Esophagus muscularis mucosa (tissue), 4 donors: ENCODE data around the gene DGKD. TPM values are rescaled to one million over a fixed set of nuclear protein-coding genes. Genes with fewer than 3 reads are reported as not detected.

Source experiments
- DNase-seq: peaks from one replicate; pipeline ENCODE4 v3.0.0-alpha.2; 2017; ENCODE audit errors: extremely low spot score
- H3K27ac ChIP-seq, 4 donors: fragments of 200-600 bp; sonication (generic); replicated peaks in 1 of 4; 1 replicate in 3 of 4; 2 replicates in 1 of 4; pipeline ENCODE4 v1.5.1; 2016 to 2019; ENCODE audit warnings: mild to moderate bottlenecking in 1 of 4
- H3K27me3 ChIP-seq, 4 donors: fragments of 200-600 bp; sonication (generic); one replicate each; pipeline versions ENCODE4 v1.5.1 to v1.6.0; 2016 to 2019
- H3K36me3 ChIP-seq, 4 donors: fragments of 200-600 bp; sonication (generic); one replicate each; pipeline ENCODE4 v1.5.1; 2016 to 2019
- H3K4me1 ChIP-seq, 4 donors: fragments of 200-600 bp; sonication (generic); one replicate each; pipeline ENCODE4 v1.5.1; 2016 to 2019
- H3K4me3 ChIP-seq, 4 donors: fragments of 200-600 bp; sonication (generic); 1 replicate in 2 of 4; 2 replicates in 2 of 4; pipeline ENCODE4 v1.5.1; 2016 to 2019; ENCODE audit warnings: mild to moderate bottlenecking in 4 of 4, moderate library complexity in 1 of 4
- H3K9me3 ChIP-seq, 4 donors: fragments of 200-600 bp; sonication (generic); 1 replicate in 3 of 4; 2 replicates in 1 of 4; pipeline ENCODE4 v1.5.1; 2016 to 2019
- EP300 ChIP-seq: sonication (generic); formaldehyde crosslinking; IDR thresholded peaks from one replicate; pipeline ENCODE4 v1.6.1; 2017; ENCODE audit warnings: antibody characterized with exemption
- POLR2A ChIP-seq: fragments of 450-650 bp; IDR thresholded peaks from one replicate; pipeline ENCODE4 v1.6.1; 2017; ENCODE audit warnings: antibody characterized with exemption, moderate library complexity, mild to moderate bottlenecking, low read depth
- POLR2AphosphoS5 ChIP-seq, 2 donors: sonication (generic); formaldehyde crosslinking; IDR thresholded peaks; one replicate each; pipeline ENCODE4 v1.6.1; 2017; ENCODE audit warnings: antibody characterized with exemption in 2 of 2
- WGBS: methylation state at CpG from one replicate; pipeline ENCODE4 v1.1.5; 2018; 5-methylcytosine and 5-hydroxymethylcytosine counted together
- intact Hi-C: fragments of 100-400 bp; cut with DNase I; formaldehyde crosslinking; loops from one replicate; pipeline ENCODE4 v1.15.1; 2023
- total RNA-seq, 4 donors: library from RNA; depleted of rRNA; stranded (reverse); fragments of >200 nt; gene quantifications; one replicate each; pipeline versions ENCODE4 v1.1.0 to v1.2.1, GENCODE V29; 2016
- TF ChIP-seq, protein P1 (sequence below), 3 experiments: fragments of 200-600 bp in 2 of 3; fragments of 450-650 bp in 1 of 3; sonication (generic) in 2 of 3; IDR thresholded peaks; one replicate each; pipeline ENCODE4 v1.5.1; 2017 to 2019; ENCODE audit warnings: antibody characterized with exemption in 3 of 3, mild to moderate bottlenecking in 2 of 3, moderate library complexity in 1 of 3

DGKD gene
- total RNA-seq, 4 donors from 2014 or later, result 11.6 to 16.1 (median 13.3) TPM

DNA sequence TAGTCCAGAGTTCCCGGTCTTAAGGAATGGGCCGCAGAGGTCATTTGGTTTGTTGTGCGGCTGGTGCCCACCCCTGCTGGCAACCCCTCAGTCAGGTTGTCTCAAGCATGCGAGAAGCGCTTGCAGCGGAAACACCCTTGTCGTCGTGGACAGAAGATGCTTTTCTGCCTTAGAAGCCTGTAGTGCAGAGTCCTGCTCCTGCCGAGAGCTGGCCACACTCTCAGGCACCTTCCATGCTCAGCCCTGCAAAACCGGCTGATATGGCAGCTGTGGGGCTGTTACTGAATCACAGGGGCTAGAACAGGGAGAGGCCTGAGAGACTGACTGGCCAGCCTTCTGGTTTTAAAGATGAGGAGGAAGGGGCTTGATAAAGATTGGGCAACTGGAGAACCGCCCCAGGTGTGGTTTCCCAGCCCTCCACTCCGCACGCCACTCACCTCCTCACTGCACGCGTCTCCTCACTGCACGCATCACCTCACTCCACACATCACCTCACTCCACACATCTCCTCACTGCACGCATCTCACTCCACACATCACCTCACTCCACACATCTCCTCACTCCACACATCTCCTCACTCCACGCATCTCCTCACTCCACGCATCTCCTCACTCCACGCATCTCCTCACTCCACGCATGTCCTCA, 108.7 kb downstream of the DGKD start:
- Histone ChIP-seq H3K27ac (no peak overlapping the region), H3K9me3 (no peaks in the 10 kb centered on the region), H3K27me3 (no peaks in the 10 kb centered on the region), H3K36me3 (peaks cover 31 to 96% (median 90%) of the 10 kb centered on the region in 4 donors), H3K4me1 (no peaks in the 10 kb centered on the region), H3K4me3 (no peak overlapping the region)
- DNase-seq, result no peak
- no peak for TF ChIP-seq POLR2AphosphoS5 (IDR thresholded peaks at IDR 0.05)
- WGBS, result over 99% methylated on average over 12 of the region's 21 CpGs
- intact Hi-C loops, result no loop called here

DNA sequence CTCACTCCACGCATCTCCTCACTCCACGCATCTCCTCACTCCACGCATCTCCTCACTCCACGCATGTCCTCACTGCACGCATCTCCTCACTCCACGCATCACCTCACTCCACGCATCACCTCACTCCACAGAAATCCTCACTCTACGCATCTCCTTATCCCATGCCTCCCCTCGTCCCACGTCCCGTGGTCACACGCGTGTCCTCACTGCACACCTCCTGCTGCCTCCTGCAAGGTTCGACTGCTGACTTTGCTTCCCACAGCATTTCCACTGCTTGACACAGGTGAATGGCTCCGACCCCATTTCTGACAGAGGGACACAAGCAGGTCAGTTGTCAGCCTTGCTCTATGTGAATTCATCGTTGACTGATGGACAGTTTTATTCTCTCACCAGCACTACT, 109.3 kb downstream of the DGKD start:
- no peak for DNase-seq
- H3K36me3 ChIP-seq, result peaks cover 35 to 96% (median 90%) of the 10 kb centered on the region in 4 donors
- TF ChIP-seq POLR2A, result no peak
- no peak for TF ChIP-seq EP300
- TF ChIP-seq, protein P1, sequence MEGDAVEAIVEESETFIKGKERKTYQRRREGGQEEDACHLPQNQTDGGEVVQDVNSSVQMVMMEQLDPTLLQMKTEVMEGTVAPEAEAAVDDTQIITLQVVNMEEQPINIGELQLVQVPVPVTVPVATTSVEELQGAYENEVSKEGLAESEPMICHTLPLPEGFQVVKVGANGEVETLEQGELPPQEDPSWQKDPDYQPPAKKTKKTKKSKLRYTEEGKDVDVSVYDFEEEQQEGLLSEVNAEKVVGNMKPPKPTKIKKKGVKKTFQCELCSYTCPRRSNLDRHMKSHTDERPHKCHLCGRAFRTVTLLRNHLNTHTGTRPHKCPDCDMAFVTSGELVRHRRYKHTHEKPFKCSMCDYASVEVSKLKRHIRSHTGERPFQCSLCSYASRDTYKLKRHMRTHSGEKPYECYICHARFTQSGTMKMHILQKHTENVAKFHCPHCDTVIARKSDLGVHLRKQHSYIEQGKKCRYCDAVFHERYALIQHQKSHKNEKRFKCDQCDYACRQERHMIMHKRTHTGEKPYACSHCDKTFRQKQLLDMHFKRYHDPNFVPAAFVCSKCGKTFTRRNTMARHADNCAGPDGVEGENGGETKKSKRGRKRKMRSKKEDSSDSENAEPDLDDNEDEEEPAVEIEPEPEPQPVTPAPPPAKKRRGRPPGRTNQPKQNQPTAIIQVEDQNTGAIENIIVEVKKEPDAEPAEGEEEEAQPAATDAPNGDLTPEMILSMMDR (IDR thresholded peaks at IDR 0.05), result no peak
- no peak for TF ChIP-seq POLR2AphosphoS5 (IDR thresholded peaks at IDR 0.05)
- no peak overlapping the region for H3K27ac ChIP-seq
- H3K4me1 ChIP-seq, result no peaks in the 10 kb centered on the region
- H3K9me3 ChIP-seq, result no peaks in the 10 kb centered on the region
- no peaks in the 10 kb centered on the region for H3K27me3 ChIP-seq
- H3K4me3 ChIP-seq, result no peak overlapping the region
- WGBS, result 95% methylated on average over 16 of the region's 16 CpGs
- intact Hi-C loops, result no loop called here

DNA sequence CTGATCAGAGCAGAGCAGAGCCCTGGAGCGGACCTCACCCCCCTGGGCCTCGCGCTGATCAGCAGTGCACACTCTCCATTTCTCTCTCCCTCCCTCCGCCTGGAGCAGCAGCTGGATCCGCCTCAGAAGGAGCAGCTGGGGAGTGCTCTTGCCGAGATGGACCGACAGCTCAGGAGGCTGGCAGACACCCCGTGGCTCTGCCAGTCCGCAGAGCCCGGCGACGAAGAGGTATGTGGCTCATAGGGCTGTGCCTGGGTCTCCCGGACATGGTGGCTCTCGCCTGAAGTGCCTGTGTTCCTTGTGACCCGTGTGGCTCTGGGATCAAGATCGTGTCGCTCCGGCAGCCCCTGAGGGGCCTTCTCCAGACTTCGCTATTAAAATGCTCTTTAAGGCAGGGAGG, 109.8 kb downstream of the DGKD start:
- no peak for DNase-seq
- Histone ChIP-seq H3K27ac (no peak overlapping the region), H3K4me1 (peaks cover under 1 to 4% (median 2%) of the 10 kb centered on the region in 4 donors), H3K27me3 (no peaks in the 10 kb centered on the region), H3K36me3 (peaks cover 35 to 96% (median 88%) of the 10 kb centered on the region in 4 donors), H3K9me3 (no peaks in the 10 kb centered on the region), H3K4me3 (no peak overlapping the region)
- 90% methylated on average over 5 of the region's 19 CpGs for WGBS
- intact Hi-C loops, result no loop called here
- no peak for TF ChIP-seq POLR2A
- no peak for TF ChIP-seq POLR2AphosphoS5 (IDR thresholded peaks at IDR 0.05)
- TF ChIP-seq, protein P1 (IDR thresholded peaks at IDR 0.05), result no peak
- TF ChIP-seq EP300, result no peak

DNA sequence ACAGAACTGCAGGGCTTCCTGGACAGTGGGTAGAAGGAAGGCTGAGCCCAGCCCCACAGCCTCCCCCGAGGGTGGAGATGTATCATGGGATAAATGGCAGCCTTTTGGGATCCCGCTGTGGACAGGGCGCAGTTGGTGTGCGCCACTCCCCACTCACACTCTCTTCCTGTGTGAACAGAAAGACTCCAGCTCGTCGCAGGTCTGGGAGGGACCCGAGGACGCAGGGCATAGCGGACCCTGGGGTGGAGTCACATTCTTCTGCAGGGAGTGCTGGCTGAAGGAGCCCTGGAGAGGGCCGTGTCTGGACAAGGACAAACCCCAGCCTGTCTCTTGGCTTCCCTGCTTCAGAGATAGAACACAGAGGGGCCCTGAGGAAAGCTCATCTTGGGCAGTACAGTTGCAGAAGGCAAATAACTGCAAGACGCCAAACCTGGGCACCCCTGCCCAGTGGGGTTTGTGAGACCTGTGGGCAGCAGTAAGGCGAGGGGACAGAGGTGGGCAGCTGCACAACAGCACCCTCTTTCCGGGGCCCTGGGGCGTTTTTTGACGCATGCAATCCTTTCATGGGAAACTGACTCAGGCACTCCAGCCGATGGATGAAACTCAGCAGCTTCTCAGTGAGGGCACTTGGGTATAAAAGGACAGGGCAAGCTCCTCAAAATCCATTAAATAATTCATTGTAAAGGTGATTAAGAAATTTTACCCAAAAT, 110.4 kb downstream of the DGKD start:
- no peak for DNase-seq

More for the DNA sequence above, 110.4 kb downstream of the DGKD start:
- Histone ChIP-seq H3K36me3 (peaks cover 35 to 93% (median 85%) of the 10 kb centered on the region in 4 donors), H3K4me3 (no peak overlapping the region), H3K27me3 (no peaks in the 10 kb centered on the region), H3K27ac (no peak overlapping the region), H3K9me3 (no peaks in the 10 kb centered on the region), H3K4me1 (peaks cover 7 to 10% (median 9%) of the 10 kb centered on the region in 4 donors)
- WGBS, result 86% methylated on average over 16 of the region's 16 CpGs
- intact Hi-C loops, result no loop called here
- TF ChIP-seq EP300 (no peak), POLR2A (no peak), POLR2AphosphoS5 (IDR thresholded peaks at IDR 0.05) (no peak)
- TF ChIP-seq, protein P1 (IDR thresholded peaks at IDR 0.05), result no peak
